ENCODE measurements around the gene OTOG.

DNA sequence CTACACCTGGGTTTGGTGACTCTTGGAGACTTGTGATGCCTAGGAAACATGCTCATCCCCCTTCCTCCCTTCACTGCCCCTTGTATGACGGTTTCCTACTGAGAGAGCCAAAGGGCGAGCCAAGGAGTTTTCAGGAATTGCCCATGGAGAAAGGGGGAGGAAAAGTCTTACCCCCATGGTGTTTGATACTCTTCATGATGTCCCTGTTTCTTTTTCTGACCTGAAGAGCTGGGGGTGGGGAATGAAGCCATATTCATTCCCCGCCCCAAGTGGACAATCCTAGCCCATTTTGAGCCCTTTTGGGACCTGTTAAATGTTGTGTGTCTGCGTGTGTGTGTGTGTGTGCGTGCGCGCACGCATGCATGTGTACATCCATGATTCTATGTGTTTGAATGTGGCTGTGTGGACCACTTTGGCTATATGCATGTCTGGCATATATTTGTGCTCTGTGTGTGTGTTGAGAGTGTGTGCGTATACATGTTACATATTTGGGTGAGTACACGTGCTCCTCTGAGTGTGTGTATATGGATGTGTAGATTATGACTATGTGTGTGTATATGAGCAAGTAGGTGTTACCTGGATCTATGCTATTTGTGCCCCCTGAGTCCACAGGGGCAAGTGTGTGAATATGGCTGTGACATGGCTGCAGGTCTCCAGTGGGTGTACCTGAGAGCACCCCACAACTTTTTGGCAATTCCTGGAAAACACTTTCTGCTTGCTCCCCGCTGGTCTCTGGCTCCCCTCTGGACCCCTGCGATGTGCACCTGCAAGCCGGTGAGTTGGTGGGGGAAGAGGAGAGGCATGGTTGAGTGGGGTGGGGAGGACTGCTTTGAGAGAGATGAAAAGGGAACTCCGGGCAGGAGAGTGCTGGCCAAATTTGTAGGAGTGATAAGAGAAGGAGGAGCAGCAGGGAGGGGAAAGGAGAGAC, 24.6 kb downstream of the OTOG start:
- TF ChIP-seq, protein P1, sequence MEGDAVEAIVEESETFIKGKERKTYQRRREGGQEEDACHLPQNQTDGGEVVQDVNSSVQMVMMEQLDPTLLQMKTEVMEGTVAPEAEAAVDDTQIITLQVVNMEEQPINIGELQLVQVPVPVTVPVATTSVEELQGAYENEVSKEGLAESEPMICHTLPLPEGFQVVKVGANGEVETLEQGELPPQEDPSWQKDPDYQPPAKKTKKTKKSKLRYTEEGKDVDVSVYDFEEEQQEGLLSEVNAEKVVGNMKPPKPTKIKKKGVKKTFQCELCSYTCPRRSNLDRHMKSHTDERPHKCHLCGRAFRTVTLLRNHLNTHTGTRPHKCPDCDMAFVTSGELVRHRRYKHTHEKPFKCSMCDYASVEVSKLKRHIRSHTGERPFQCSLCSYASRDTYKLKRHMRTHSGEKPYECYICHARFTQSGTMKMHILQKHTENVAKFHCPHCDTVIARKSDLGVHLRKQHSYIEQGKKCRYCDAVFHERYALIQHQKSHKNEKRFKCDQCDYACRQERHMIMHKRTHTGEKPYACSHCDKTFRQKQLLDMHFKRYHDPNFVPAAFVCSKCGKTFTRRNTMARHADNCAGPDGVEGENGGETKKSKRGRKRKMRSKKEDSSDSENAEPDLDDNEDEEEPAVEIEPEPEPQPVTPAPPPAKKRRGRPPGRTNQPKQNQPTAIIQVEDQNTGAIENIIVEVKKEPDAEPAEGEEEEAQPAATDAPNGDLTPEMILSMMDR (IDR thresholded peaks at IDR 0.05; ENCODE audit: extremely low read depth in 1 of 2, insufficient read depth in 1 of 2, low read depth in 1 of 2, low read length in 2 of 2) = no peak
- TF ChIP-seq JUN (IDR thresholded peaks at IDR 0.05; ENCODE audit: borderline replicate concordance, insufficient read depth, insufficient read length, low read depth) (no peak), POLR2A (IDR thresholded peaks at IDR 0.05; ENCODE audit: low read depth, low read length) (no peak), POLR2AphosphoS5 (IDR thresholded peaks at IDR 0.05; ENCODE audit: insufficient read depth, low read depth, low read length) (no peak), EZH2 (IDR thresholded peaks at IDR 0.05; ENCODE audit: borderline replicate concordance, low read depth, low read length, severe bottlenecking) (no peak), MYC (IDR thresholded peaks at IDR 0.05; ENCODE audit: low read depth, low read length) (no peak), FOS (IDR thresholded peaks at IDR 0.05; ENCODE audit: borderline replicate concordance, insufficient read depth, low read length) (no peak)
- TF ChIP-seq, protein P2, sequence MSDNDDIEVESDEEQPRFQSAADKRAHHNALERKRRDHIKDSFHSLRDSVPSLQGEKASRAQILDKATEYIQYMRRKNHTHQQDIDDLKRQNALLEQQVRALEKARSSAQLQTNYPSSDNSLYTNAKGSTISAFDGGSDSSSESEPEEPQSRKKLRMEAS (IDR thresholded peaks at IDR 0.05; ENCODE audit: insufficient read depth, insufficient read length) = no peak

All from endothelial cell of umbilical vein (primary cell).